ENCODE data around the gene CCDC136.

CCDC136 gene

DNA sequence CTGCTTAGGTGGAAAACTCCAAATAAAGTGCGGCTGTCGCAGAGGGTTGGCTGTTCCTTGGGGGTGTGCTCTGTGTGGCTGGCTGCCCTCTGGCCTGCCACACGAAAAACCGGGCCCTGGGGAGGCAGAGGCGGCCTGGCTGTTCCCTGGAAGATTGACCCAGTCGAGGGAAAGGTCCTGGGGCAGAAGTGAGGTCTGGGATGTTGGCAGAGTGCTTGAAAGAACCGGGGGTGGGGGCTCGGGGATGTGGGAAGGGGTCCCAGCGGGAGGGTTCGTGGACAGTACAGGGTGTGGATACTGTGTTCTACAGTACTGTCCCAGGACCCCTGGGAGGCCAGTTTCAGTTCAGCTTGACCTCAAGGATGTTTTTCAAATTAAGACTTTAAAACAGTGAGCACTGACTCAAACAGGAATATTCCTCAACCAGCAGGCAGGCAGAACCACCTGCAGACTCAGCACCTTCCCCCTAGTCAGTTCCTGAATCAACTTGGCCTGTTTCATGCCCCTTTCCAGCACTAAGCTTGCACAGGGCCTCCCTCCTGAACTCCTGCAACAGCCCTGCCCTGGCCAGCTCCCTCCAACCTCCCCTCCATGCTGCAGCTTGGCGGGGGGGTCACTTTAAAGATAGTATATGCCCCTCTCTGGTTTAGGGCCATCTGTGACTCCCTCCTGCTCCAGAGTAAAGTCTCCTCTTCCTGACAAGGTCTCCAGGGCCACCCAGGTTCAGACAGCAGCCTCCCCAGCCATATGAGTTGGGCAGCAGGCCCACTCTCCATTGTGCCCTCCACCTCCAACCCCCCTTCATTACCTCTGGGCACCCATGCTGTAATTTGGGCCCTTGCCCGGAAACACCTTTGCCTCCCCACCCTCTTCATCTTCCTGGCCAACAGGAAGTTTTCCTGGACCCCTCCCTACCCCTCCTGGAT, 67.7 kb downstream of the CCDC136 start:
- DNase-seq (ENCODE audit: insufficient read length, low spot score) (no peak), FAIRE-seq (no peak)
- TF ChIP-seq, protein P1, sequence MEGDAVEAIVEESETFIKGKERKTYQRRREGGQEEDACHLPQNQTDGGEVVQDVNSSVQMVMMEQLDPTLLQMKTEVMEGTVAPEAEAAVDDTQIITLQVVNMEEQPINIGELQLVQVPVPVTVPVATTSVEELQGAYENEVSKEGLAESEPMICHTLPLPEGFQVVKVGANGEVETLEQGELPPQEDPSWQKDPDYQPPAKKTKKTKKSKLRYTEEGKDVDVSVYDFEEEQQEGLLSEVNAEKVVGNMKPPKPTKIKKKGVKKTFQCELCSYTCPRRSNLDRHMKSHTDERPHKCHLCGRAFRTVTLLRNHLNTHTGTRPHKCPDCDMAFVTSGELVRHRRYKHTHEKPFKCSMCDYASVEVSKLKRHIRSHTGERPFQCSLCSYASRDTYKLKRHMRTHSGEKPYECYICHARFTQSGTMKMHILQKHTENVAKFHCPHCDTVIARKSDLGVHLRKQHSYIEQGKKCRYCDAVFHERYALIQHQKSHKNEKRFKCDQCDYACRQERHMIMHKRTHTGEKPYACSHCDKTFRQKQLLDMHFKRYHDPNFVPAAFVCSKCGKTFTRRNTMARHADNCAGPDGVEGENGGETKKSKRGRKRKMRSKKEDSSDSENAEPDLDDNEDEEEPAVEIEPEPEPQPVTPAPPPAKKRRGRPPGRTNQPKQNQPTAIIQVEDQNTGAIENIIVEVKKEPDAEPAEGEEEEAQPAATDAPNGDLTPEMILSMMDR (IDR thresholded peaks at IDR 0.05; ENCODE audit: insufficient read depth, missing control alignments): no peak

DNA sequence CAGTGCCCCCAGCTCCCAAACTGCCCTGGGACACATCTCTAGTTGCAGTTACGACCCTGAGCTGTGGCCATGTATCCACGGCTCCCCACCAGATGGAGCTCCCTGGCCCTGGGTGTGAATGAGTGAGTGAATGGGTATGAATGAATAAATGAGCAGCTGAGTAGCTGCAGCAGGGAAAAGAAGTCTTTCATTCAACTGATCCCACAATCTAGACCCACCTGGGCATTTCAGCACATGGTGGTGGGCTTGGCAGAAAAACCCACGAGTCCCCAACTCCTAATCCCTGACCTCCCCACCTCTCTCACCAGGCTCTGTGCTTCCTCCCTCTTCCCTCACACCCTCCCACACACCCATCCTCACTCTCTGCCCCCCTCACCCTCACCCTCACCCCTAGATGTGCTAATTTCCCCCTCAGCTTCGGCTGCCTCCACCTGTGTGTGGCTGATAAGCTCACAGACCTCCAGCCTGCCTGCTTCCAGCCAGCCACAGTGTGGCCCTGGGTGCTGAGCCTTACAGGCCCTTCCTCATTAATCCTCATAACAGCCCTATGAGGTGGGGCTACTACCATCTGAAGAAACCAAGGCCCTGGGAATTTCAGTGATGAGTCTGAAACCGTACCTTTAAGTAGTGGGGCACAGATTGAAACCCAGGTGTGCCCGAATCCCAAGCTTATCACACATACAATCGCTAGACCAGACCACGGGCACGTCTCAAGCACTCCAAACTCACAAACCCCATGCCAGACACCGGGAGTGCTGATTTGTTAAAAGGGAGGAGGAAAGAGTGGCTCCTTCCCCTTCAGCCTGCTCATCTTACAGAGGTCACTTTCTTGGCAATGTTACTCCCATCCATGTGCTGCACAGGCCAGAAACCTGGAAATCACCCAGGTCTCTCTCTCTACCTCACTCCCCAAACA, 68.6 kb downstream of the CCDC136 start:
- no peak for DNase-seq (ENCODE audit: insufficient read length, low spot score)

DNA sequence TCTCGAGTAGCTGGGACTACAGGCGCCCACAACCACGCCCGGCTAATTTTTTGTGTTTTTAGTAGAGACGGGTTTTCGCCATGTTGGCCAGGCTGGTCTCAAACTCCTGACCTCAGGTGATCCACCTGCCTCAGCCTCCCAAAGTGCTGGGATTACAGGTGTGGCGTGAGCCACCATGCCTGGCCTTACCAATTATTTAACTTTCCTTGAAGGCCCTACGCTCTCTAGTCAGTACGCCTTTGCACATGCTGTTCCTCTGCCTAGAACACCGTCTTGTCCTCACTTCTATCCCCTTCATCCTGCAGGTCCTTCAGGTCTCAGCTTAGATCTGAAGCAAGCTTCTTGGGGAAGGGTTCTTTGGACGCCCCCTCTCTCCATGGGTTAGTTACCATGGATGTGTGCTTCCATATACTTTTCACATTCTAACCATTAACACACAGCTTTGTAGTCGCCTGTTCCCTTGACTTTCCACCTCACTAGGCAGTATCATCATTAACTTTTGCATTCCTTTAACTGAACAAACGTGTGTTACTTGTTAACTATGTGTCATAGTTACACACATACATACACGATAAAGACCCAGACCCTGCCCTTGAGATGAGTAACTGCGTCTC, 70.3 kb downstream of the CCDC136 start:
- FAIRE-seq (no peak), DNase-seq (ENCODE audit: insufficient read length, low spot score) (no peak)
- TF ChIP-seq, protein P1 (IDR thresholded peaks at IDR 0.05; ENCODE audit: insufficient read depth, missing control alignments): no peak

More for the DNA sequence above, 68.6 kb downstream of the CCDC136 start:
- no peak for FAIRE-seq
- TF ChIP-seq, protein P1 (IDR thresholded peaks at IDR 0.05; ENCODE audit: insufficient read depth, missing control alignments): no peak

DNA sequence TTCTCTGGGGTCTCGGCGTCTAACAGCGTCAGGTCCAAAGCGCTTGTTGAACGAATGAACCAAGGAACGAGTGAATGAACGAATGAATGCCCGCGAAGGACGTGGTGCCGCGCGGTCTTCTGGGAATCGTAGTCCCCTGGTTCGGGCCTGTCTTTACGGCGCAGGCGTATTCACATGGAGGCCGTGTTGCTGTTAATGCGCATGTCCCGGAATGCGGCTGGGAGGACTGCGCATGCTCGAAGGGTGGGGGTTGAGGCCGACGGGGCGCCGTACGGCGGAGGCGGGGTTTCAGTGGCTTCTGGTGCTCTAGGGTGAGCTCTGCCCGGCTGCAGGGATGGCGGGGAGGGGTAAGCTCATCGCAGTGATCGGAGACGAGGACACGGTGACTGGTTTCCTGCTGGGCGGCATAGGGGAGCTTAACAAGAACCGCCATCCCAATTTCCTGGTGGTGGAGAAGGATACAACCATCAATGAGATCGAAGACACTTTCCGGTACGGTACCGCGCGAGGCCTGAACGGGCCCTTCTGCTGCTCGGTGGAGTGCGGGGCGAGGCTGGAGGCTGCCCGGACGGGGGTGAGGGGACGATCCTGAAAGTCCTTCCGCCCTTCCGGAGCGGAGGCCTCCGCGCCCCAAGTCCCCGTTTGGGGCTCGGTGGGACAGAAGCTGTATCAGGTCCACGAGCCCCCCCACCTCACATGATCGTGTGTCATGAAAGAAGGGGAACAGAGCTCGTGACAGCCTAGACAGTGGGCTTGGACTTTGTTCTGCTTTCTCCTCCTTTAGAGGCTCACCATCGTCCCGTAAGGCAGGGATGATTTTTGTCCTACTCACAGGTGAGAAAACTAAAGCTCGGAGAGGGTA, 71.0 kb downstream of the CCDC136 start, which contains the start of gene ATP6V1F:
TSS of gene ATP6V1F (plus strand) at position 286 of the 862 bp plus-strand sequence. CDS start at position 335, 49 bp downstream.
- DNase-seq (ENCODE audit: insufficient read length, low spot score) (peak; percentile 93), FAIRE-seq (no peak)
- TF ChIP-seq, protein P1 (IDR thresholded peaks at IDR 0.05; ENCODE audit: insufficient read depth, missing control alignments): no peak

DNA sequence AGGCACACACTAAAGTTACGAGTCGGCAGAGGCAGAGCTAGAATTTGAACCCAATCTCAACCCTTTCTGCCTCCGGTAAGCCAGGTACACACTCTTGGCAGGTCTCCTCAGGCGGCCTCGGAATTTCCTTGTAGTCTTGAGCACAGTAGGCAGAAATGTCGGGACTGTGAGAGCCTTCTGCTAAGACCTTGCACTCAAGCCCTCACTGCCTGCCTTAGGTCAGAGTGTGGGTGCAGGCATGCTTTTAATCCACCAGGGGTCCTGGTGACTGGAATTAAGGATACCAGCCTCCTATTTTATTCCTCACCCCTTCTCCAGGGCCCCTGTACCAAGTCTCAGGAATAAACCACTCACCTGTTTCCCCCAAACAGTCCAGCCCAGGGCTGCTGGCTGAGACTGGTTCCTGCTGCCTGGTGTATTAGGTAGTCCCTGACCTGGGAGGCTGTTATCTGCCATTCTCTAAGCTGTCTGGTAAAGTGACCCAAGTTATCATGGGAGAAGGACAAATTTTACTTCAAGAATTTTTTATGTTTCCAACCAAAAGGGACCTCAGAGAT, 71.7 kb downstream of the CCDC136 start:
- TF ChIP-seq, protein P1 (IDR thresholded peaks at IDR 0.05; ENCODE audit: insufficient read depth, missing control alignments): peak; percentile 37
- DNase-seq (ENCODE audit: insufficient read length, low spot score) (no peak), FAIRE-seq (no peak)

DNA sequence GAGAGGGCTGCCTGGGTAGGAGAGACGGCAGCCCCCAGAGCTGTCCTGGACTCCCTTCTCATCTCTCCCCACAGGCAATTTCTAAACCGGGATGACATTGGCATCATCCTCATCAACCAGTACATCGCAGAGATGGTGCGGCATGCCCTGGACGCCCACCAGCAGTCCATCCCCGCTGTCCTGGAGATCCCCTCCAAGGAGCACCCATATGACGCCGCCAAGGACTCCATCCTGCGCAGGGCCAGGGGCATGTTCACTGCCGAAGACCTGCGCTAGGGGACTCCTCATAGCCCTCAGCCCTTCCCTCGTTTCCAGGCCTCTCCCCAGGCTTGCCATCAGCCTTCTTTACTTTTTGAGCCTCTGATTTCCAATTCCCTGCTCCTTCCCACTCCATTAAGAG, 73.5 kb downstream of the CCDC136 start:
- no peak for FAIRE-seq
- TF ChIP-seq, protein P1 (IDR thresholded peaks at IDR 0.05; ENCODE audit: insufficient read depth, missing control alignments): no peak
- no peak for DNase-seq (ENCODE audit: insufficient read length, low spot score)

Measured in D721Med (cell line).